HepG2 (cell line): Measurements from ENCODE around the gene SLC5A6. TPM values are rescaled to one million over a fixed set of nuclear protein-coding genes. Genes with fewer than 3 reads are reported as not detected.

Experiments used
- ATAC-seq: fragments of 200-7000 bp; cut with Tn5 transposase; 3 replicates; pipeline ENCODE4 v1.9.1; 2020; ENCODE audit warnings: mild to moderate bottlenecking, moderate library complexity
- BruUV-seq: library from RNA; stranded (reverse); fragments of 400-500 nt; replicated peaks from 2 replicates; lab custom pipeline; 2021; lab: Mats Ljungman, UMichigan
- CTCF ChIA-PET: fragments of 300-600 bp; formaldehyde crosslinking; extraction: SDS; loops from one replicate; lab custom pipeline; 2021; ENCODE audit warnings: low total read pairs, inconsistent platforms, low intra/inter-chr PET ratio; lab: Yijun Ruan, JAX
- POLR2A ChIA-PET: fragments of 350-600 bp; sonication (Branson Sonifier 250); formaldehyde crosslinking; loops from one replicate; lab custom pipeline; 2020; ENCODE audit warnings: antibody characterized with exemption, inconsistent platforms; lab: Yijun Ruan, JAX
- DNase-seq: peaks from one replicate; pipeline ENCODE4 v3.0.0-alpha.2; 2015; ENCODE audit warnings: low spot score
- FAIRE-seq: peaks from 3 replicates; lab custom pipeline; 2011; peaks lifted over from hg19 to GRCh38; lab: Jason Lieb, UNC
- H2AFZ ChIP-seq: one replicate; pipeline ENCODE4 v1.6.1; 2011; ENCODE audit warnings: low read length, inconsistent platforms
- H3K27ac ChIP-seq: fragments of 300-600 bp; 3 replicates; pipeline ENCODE4 v1.8.0; 2011; ENCODE audit warnings: mixed run types, mild to moderate bottlenecking, mixed read lengths, low read length, inconsistent platforms; ENCODE audit not compliant: insufficient read depth; ENCODE audit errors: extremely low read length
- H3K27me3 ChIP-seq, 2 experiments: fragments of 200-600 bp in 1 of 2; 2 replicates in 1 of 2; 3 replicates in 1 of 2; pipeline versions ENCODE4 v1.6.0 to v1.8.0; 2011; ENCODE audit warnings: low read length in 2 of 2, mild to moderate bottlenecking in 2 of 2, moderate library complexity in 2 of 2, inconsistent platforms in 1 of 2; ENCODE audit not compliant: insufficient read depth in 2 of 2, control insufficient read depth in 1 of 2
- H3K36me3 ChIP-seq, 2 experiments: fragments of 200-600 bp in 1 of 2; replicated peaks in 1 of 2; 2 replicates in 1 of 2; 3 replicates in 1 of 2; pipeline versions ENCODE4 v1.5.1 to v1.8.0; 2011; ENCODE audit warnings: low read length in 2 of 2, inconsistent platforms in 1 of 2; ENCODE audit not compliant: insufficient read depth in 2 of 2, control insufficient read depth in 1 of 2
- H3K4me1 ChIP-seq: 2 replicates; pipeline ENCODE4 v1.5.1; 2012; ENCODE audit warnings: low read length, inconsistent platforms; ENCODE audit not compliant: insufficient read depth
- H3K4me2 ChIP-seq: 2 replicates; pipeline ENCODE4 v1.6.0; 2011; ENCODE audit warnings: low read depth, low read length, inconsistent platforms
- H3K4me3 ChIP-seq, 3 experiments: fragments of 200-600 bp in 1 of 3; sonication (generic), shearing (Covaris generic) in 1 of 3; replicated peaks in 1 of 3; 2 replicates each; pipeline ENCODE4 v1.5.1; 2011 to 2016; ENCODE audit warnings: low read length in 3 of 3, inconsistent platforms in 2 of 3, low read depth in 2 of 3, mild to moderate bottlenecking in 2 of 3, control low read depth in 1 of 3, mixed read lengths in 1 of 3; ENCODE audit not compliant: insufficient read depth in 1 of 3
- H3K79me2 ChIP-seq: one replicate; pipeline ENCODE4 v1.6.1; 2011; ENCODE audit warnings: low read length, inconsistent platforms; ENCODE audit not compliant: insufficient read depth
- H3K9ac ChIP-seq: 2 replicates; pipeline ENCODE4 v1.6.0; 2011; ENCODE audit warnings: mild to moderate bottlenecking, low read depth, low read length, inconsistent platforms; ENCODE audit not compliant: insufficient read depth
- H3K9me3 ChIP-seq: 2 replicates; pipeline ENCODE4 v1.5.1; 2012; ENCODE audit warnings: mild to moderate bottlenecking, low read length
- H4K20me1 ChIP-seq: 2 replicates; pipeline ENCODE4 v1.6.0; 2011; ENCODE audit warnings: inconsistent platforms, mild to moderate bottlenecking, low read length, moderate library complexity; ENCODE audit not compliant: insufficient read depth
- AKAP8 ChIP-seq: sonication (generic); formaldehyde crosslinking; IDR thresholded peaks from 2 replicates; pipeline ENCODE4 v1.5.1; 2020; ENCODE audit warnings: mild to moderate bottlenecking, missing genetic modification reagents
- ATF7-NPFF ChIP-seq: sonication (generic); formaldehyde crosslinking; IDR thresholded peaks from 2 replicates; pipeline ENCODE4 v1.8.1; 2023; ENCODE audit warnings: mild to moderate bottlenecking, low read depth, missing genetic modification reagents, moderate library complexity
- SMARCC2 ChIP-seq: fragments of 450-650 bp; IDR thresholded peaks from 2 replicates; pipeline ENCODE4 v1.6.1; 2017; ENCODE audit warnings: antibody characterized with exemption, mild to moderate bottlenecking
- WGBS: methylation state at CpG from one replicate; pipeline ENCODE4 v1.1.6; 2017; ENCODE audit warnings: low lambda C conversion rate; 5-methylcytosine and 5-hydroxymethylcytosine counted together
- in situ Hi-C: cut with HindIII; loops from 2 replicates; pipeline ENCODE4 v1.10.0; 2017; ENCODE audit warnings: low pct_unique_long_range_greater_than_20kb; ENCODE audit not compliant: extremely low pct_ligation_motif_present
- intact Hi-C: fragments of 100-400 bp; cut with micrococcal nuclease; formaldehyde crosslinking; loops from one replicate; pipeline ENCODE4 v1.10.0; 2022; ENCODE audit not compliant: unreplicated experiment
- polyA plus RNA-seq, 8 experiments: library from polyadenylated mRNA; depleted of rRNA in 3 of 8; stranded (reverse) in 7 of 8; unstranded in 1 of 8; fragments of >200 nt; fragmentation: Illumina TruSeq in 4 of 8; extraction: Trizol in 4 of 8; gene quantifications; 2 replicates each; pipeline versions ENCODE4 v1.2.1 to v1.2.3, GENCODE V29; 2011 to 2016; ENCODE audit warnings: low read depth in 4 of 8, missing spikeins in 1 of 8, mixed read lengths in 1 of 8; ENCODE audit not compliant: insufficient read depth in 1 of 8
- total RNA-seq, 5 experiments: library from RNA; depleted of rRNA; stranded (reverse); fragments of >200 nt; fragmentation: Illumina TruSeq; extraction: Trizol; gene quantifications; 2 replicates each; pipeline ENCODE4 v1.2.3, GENCODE V29; 2016; ENCODE audit warnings: low read depth in 1 of 5
- TF ChIP-seq, protein P1 (sequence below): IDR thresholded peaks from 2 replicates; pipeline ENCODE4 v1.6.1; 2012; ENCODE audit warnings: inconsistent platforms
- TF ChIP-seq, protein P2 (sequence below): sonication (generic); formaldehyde crosslinking; IDR thresholded peaks from 2 replicates; pipeline ENCODE4 v1.5.0; 2020; ENCODE audit warnings: mild to moderate bottlenecking, missing genetic modification reagents, borderline replicate concordance
- TF ChIP-seq, protein P3 (sequence below): sonication (generic); formaldehyde crosslinking; IDR thresholded peaks from 2 replicates; pipeline ENCODE4 v1.4.0; 2020; ENCODE audit warnings: missing genetic modification reagents

SLC5A6 gene
- total and polyA plus RNA-seq, 2 of the 13 experiments (the other 11 are each of a cell fraction or from before 2014, with no cell fraction given), result 135 to 417 TPM

DNA sequence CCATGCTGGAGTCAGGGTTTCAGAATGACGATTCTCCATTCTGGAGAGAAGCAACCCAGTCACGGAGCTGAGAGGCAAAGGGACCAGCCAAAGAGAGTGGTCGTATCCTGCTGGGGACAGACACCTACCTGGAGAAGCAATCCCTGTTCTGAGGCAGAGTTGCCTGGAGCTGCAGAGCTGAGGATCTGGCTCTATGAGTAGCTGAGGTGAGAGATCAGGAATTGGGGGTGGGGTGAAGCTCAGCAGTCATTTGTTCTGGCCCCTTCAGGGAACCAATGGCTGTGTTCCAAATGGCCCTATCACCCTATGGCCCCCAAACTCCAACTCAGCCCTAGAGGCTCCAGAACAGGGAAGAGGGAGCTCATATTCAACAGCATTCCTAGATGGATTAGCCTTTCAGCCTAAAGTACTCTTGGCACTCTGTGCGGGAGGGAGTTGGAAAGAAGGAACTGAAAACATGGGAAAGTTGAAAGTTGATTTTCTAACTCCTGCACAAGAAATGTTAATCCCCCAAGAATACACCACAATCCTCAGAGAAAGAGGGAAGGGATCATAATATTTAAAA is 3.5 kb downstream of the SLC5A6 start:
- peaks cover 57% of the 10 kb centered on the region for H3K4me1 ChIP-seq
- H3K4me3 ChIP-seq, result no peak overlapping the region
- H3K9ac ChIP-seq, result peak overlapping the region; percentile 99; the same call in 1 of the 2 replicates
- peaks cover 43% of the 10 kb centered on the region for H3K79me2 ChIP-seq
- TF ChIP-seq, protein P1, sequence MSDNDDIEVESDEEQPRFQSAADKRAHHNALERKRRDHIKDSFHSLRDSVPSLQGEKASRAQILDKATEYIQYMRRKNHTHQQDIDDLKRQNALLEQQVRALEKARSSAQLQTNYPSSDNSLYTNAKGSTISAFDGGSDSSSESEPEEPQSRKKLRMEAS, result peak; percentile 15; the same call in 1 of the 2 replicates
- TF ChIP-seq AKAP8 (CRISPR knock-in tag) (no peak), SMARCC2 (no peak), ATF7-NPFF (no peak)
- TF ChIP-seq, protein P2, sequence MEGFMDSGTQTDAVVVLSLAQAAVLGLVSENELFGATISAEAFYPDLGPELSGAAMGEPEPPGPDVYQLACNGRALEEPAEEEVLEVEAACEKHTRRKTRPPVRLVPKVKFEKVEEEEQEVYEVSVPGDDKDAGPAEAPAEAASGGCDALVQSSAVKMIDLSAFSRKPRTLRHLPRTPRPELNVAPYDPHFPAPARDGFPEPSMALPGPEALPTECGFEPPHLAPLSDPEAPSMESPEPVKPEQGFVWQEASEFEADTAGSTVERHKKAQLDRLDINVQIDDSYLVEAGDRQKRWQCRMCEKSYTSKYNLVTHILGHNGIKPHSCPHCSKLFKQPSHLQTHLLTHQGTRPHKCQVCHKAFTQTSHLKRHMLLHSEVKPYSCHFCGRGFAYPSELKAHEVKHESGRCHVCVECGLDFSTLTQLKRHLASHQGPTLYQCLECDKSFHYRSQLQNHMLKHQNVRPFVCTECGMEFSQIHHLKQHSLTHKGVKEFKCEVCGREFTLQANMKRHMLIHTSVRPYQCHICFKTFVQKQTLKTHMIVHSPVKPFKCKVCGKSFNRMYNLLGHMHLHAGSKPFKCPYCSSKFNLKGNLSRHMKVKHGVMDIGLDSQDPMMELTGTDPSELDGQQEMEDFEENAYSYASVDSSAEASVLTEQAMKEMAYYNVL (CRISPR knock-in tag), result no peak
- TF ChIP-seq, protein P3, sequence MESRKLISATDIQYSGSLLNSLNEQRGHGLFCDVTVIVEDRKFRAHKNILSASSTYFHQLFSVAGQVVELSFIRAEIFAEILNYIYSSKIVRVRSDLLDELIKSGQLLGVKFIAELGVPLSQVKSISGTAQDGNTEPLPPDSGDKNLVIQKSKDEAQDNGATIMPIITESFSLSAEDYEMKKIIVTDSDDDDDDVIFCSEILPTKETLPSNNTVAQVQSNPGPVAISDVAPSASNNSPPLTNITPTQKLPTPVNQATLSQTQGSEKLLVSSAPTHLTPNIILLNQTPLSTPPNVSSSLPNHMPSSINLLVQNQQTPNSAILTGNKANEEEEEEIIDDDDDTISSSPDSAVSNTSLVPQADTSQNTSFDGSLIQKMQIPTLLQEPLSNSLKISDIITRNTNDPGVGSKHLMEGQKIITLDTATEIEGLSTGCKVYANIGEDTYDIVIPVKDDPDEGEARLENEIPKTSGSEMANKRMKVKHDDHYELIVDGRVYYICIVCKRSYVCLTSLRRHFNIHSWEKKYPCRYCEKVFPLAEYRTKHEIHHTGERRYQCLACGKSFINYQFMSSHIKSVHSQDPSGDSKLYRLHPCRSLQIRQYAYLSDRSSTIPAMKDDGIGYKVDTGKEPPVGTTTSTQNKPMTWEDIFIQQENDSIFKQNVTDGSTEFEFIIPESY (CRISPR knock-in tag), result no peak
- H3K36me3 ChIP-seq, result peaks cover 40 to 61% of the 10 kb centered on the region in 2 experiments
- no peak for FAIRE-seq
- no peaks in the 10 kb centered on the region for H4K20me1 ChIP-seq
- ChIA-PET POLR2A (interaction anchor here (1.0 to 1.7 kb wide), 6 partner anchors 11 to 122 kb away, joined by 3 to 5 read pairs (median 4); partner anchors contain the start of genes KHK and PREB), CTCF (no interaction called here)
- H3K4me2 ChIP-seq, result peak overlapping the region; percentile 93
- no peak for ATAC-seq
- WGBS, result 97% methylated on average over 4 of the region's 4 CpGs
- no peaks in the 10 kb centered on the region; a peak in 1 of 5 replicates for H3K27me3 ChIP-seq
- intact Hi-C loops, result no loop called here
- H2AFZ ChIP-seq, result no peak overlapping the region
- no peak for DNase-seq
- H3K9me3 ChIP-seq, result no peaks in the 10 kb centered on the region
- peak overlapping the region; percentile 13 for H3K27ac ChIP-seq
- no TSS peak for BruUV-seq
- in situ Hi-C loops, result no loop called here
